GM11168 (cell line): ENCODE data around the gene ZNF549.
"Not testable (repeated sequence)": the region's sequence is repeated elsewhere in the genome, so short reads cannot be mapped to it uniquely, and the experiment has no call there.

ENCODE experiments used
- in situ Hi-C: fragments of 300-500 bp; cut with MboI; formaldehyde crosslinking; loops from one replicate; pipeline ENCODE4 v1.12.0; 2022; ENCODE audit warnings: low sequenced_read_pairs; ENCODE audit not compliant: unreplicated experiment

The ZNF549 gene

DNA sequence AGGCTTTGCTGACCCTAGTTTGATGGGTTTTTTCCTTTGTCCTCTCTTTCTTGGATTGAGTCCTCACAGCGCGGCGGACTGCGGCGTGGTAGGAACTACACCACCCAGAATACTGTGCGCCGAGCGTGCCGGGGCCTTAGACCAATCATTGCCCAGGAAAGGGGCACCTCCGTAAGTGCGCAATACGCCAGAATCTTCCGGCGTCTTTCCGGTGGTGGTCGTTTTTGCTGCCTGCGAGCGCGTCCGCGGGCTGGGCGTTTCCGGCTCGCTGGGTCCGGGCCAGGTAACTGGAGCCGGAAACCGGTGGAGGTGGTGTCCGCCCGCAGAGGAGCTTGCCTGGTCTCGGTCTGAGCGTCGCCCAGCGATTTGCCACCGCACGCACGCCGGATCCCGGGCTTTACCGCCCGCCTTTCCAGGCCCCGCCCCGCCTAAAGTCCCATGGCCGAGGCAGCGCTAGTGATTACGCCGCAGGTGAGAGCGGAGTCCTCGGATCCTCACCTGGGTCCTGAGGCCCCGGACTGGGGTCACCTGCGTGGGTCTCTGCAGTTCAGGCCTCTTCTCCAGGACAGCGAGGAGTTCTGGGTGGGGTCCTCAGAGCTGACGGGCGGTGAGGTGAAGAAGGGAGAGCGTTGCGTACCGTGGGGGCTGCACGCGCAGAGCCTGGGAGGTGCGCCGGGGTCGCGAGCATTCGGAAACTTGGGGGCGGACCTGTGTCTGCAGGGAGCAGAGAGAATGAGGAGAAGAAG lies at the start of gene ZNF549:
TSS of gene ZNF549 (plus strand) at position 221 of the 746 bp plus-strand sequence. CDS start at position 439, 218 bp downstream.
- in situ Hi-C loops: no loop called here

DNA sequence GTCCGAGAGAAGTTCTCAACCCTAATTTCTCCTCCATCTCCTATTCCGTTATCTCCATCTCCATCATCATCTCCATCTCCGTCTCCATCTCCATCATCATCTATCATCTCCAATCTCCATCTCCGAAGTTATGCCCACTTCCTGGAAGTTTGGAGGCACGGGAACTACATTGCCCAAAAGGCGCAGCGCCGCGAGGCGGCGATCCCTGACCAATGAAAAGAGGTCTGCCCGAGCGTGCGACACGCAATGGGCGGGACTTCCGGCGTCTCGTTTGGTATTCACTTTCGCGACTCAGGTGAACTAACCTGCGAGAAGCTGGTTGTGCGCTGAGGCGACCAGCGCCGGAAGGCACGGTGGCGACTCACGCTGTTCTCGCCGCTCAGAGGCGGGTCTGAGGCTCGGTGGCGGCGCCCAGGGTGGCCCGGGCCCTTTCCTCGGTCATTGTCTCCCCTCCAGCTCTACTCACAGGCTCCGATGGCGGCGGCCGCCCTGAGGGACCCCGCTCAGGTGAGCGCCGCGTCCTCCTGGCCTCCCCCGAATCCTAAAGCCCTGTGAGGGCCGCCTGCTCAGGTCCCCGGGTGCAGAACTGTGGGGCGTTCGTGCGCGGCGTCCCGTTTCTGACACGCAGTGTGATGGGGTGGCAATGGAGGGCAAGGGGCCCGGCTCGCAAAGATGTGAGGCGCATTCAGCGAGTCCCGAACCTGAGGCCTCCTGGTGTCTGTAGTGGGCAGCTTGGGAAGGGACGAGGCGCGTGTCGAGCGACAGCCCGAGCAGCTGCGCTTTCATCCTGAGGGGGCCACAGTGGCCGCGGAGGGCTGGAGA lies 39.5 kb upstream of the ZNF549 start, which contains the start of gene ZNF419:
TSS of gene ZNF419 (plus strand) at position 274 of the 822 bp plus-strand sequence. CDS start at position 475, 201 bp downstream.
- in situ Hi-C loops: not testable (repeated sequence)

DNA sequence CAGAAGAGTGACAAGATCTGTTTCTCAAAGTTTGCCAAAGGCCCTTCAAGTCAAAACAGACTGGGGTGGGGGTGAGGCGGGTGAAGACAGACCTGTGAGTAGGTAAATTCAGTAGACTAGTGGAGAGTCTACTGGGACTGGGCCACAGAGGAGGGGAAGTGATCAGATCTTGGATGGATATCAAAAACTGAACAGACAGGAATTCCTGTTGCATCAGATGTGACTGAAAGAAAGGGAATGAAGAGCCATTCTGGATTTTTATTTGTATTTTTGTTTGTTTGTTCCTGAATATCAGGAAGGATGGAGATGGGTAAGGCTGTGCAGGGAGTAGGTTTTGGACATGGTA lies 38.9 kb upstream of the ZNF549 start:
- in situ Hi-C loops: not testable (repeated sequence)

DNA sequence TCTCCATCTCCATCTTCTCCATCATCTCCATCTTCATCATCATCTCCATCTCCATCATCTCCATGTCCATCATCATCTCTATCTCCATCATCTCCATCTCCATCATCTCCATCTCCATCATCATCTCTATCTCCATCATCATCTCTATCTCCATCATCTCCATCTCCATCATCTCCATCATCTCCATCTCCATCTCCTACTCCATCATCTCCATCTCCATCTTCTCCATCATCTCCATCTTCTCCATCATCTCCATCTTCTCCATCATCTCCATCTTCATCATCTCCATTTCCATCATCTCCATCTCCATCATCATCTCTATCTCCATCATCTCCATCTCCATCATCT lies 27.9 kb upstream of the ZNF549 start:
- in situ Hi-C loops: not testable (repeated sequence)

DNA sequence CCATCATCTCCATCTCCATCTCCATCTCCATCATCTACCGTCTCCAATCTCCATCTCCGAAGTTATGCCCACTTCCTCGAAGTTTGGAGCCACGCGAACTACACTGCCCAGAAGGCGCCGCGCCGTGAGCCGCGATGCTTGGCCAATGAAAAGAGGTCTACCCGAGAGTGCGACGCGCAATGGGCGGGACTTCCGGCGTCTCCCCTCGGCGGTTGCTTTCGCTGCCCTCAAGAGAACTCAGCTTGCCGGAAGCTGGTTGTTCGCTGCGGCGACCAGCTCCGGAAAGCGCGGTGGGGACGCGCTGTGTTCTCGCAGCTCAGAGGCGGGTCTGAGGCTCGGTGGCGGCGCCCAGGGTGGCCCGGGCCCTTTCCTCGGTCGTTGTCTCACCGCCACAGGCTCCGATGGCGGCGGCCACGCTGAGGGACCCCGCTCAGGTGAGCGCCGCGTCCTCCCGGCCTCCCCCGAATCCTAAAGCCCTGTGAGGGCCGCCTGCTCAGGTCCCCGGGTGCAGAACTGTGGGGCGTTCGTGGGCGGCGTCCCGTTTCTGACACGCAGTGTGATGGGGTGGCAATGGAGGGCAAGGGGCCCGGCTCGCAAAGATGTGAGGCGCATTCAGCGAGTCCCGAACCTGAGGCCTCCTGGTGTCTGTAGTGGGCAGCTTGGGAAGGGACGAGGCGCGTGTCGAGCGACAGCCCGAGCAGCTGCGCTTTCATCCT lies 27.3 kb upstream of the ZNF549 start, which contains the start of gene ZNF773:
TSS of gene ZNF773 (plus strand) at position 259 of the 716 bp plus-strand sequence. CDS start at position 402, 143 bp downstream.
- in situ Hi-C loops: not testable (repeated sequence)

DNA sequence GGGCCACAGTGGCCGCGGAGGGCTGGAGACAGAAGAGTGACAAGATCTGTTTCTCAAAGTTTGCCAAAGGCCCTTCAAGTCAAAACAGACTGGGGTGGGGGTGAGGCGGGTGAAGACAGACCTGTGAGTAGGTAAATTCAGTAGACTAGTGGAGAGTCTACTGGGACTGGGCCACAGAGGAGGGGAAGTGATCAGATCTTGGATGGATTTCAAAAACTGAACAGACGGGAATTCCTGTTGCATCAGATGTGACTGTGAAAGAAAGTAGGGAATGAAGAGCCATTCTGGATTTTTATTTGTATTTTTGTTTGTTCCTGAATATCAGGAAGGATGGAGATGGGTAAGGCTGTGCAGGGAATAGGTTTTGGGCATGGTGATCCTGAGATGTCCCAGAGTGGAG lies 26.8 kb upstream of the ZNF549 start:
- in situ Hi-C loops: not testable (repeated sequence)

DNA sequence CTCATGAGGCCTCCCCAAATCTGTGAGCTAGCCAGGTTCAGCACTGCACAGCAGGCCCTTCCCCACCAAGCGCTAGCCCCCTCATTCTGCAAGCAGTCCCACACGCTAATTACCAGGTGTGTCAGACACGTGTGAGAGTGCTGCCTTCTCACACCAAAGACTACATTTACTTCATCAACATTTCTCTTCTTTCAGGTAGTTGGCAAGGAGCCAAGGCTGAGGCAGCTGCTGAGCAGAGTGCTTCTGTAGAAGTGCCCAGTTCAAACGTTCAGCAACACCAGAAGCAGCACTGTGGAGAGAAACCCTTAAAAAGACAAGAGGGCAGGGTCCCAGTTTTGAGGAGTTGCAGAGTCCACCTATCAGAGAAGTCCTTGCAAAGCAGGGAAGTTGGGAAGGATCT lies 21.0 kb upstream of the ZNF549 start:
- in situ Hi-C loops: no loop called here

DNA sequence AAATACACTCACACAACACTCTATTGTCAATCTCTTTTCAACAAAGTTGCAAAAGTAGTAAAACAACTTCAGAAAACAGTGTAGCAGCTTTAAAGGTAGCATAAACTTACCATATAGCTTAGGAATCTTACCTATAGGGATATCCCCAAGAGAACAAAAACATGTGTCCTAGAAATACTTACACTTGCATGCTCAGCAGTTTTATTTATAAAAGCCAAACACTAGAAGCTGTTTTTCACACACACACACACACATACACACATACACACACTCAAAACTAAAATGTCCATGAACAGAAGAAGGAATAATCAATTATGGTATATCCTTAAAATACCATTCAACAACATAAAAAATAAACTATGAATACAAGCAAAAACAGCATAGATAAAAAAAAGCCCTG lies 15.7 kb upstream of the ZNF549 start:
- in situ Hi-C loops: no loop called here

DNA sequence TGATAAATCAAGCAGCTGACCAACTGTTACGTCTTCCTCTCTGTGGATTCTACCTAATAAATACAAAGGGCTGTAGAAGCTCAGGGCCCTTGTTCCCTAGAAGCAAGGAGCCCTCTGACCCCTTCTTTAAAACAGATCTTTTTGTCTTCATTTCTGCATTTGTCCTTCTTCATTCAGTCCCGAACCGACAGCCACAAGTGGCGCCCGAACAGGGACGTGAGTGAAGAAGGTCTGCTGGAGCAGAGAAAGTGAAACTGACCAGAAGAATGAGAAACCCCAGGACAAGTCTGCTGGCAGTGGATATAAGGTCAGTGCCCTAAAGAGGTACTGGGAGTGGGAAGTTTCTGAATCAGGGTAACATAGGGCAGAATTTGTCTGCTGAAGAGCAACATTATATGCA lies 14.3 kb upstream of the ZNF549 start:
- in situ Hi-C loops: no loop called here

DNA sequence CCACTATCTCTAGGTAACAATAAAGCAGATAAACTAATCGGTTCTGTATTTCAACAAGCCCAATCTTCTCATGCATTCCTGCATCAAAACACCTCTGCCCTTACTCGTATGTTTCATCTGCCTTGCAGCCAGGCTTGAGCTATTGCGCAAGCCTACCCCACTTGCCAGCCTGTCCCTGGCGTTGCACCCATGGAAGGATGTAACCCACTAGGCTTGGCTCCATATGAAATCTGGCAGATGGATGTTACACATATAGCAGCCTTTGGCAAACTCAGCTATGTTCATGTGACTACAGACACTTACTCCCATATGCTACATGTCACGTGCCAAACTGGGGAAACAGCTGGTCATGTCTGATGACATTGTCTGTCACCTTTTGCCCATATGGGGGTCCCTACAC lies 11.9 kb upstream of the ZNF549 start:
- in situ Hi-C loops: no loop called here

DNA sequence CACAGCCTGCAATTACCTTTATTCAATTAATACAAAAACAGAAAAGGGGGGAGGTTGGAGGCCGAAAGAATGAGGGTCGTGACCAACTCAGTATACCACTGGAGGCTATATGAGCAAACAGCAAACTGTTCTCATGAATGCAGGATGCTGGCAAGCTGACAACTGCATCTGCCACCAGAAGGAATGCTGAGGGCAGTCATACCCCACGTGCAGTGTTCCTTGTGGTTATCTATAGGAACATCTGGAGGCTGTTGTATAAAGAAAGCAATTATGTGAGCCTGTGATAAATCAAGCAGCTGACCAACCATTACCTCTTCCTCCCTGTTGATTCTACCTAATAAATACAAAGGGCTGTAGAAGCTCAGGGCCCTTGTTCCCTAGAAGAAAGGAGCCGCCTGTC lies 9.1 kb upstream of the ZNF549 start:
- in situ Hi-C loops: not testable (repeated sequence)

DNA sequence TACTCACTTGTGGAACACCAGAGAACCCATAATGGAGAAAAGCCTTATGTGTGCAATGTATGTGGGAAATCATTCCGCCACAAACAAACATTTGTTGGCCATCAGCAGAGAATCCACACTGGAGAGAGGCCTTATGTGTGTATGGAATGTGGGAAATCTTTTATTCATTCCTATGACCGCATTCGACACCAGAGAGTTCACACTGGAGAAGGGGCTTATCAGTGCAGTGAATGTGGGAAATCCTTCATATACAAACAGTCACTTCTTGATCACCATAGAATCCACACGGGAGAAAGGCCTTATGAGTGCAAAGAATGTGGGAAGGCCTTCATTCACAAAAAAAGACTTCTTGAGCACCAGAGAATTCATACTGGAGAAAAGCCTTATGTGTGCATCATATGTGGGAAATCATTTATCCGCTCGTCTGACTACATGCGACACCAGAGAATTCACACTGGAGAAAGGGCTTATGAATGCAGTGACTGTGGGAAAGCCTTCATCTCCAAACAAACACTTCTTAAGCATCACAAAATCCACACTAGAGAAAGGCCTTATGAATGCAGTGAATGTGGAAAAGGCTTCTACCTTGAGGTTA lies 10.9 kb downstream of the ZNF549 start:
- in situ Hi-C loops: no loop called here

DNA sequence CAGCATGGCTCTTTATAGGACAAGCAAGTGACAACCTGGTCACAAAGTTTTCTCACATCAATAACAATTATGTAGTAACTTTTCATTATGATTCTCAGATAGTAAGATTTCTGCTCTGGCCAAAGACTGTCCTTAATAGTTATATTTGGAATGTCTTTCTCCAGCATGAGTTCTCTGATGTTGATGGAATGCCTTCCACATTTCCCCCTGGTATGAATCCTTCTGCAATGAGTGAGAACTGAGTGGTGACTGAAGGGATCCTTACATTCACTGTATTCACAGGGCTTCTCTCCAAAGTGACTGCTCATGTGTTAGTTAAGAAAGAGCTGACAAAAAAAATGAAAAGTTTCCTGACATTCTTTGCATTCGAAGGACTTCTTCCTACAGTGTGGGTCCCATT lies 19.4 kb downstream of the ZNF549 start:
- in situ Hi-C loops: no loop called here

DNA sequence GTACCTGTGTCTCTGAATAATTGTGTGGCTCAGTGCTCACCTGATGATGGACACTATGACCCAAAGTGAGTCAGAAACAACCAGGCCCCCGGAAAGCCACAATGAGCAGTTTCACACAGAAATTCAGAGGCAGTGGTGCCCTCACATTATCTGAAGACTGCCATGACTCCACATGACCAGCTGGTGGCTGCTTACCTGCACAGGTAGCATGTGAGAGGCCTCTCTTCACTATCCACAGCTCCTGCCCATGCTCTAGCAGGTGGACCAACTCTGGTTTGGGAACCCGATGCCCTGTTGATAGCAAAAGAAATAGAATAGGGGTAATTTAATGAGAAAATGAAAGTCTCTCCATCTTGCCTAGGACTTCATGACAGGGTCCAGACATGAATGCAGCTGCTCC lies 25.3 kb downstream of the ZNF549 start:
- in situ Hi-C loops: no loop called here

DNA sequence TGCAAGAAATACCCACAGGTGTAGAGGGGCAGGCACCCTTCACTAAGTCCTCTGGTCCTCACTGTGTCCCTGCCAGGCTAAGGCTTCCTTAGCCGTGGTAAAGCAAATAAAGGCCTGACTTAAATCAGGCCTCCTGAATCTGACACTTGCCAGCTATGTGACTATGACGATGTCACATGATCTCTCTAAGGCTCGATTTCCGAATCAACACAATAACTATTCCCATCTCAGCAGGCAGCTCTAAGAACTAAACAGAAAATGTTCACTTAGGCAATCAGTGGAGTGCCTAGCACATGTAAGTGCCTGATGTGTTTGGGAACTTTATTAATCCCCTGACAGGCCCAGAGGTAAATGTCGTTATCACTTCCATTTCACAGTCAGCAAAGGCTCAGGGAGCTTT lies 30.5 kb downstream of the ZNF549 start:
- in situ Hi-C loops: no loop called here

DNA sequence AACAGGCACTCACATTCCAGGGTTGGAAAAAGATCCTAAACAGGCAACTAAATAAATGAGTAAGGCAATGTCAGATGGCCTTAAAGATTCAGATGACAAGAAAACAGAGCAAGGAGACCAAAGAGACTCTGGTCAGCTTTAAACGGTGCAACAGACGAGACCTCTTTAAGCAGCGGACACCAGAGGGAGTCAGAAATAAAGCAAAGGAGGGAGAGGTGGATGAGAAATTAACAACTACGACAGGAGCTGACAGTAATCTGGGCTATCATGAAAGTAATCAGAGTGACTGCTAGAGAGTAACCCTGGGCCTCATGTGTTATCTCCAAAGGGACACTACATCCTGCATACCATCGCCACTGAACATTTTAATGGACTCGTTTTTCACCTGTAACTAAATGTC lies 31.4 kb downstream of the ZNF549 start:
- in situ Hi-C loops: no loop called here

DNA sequence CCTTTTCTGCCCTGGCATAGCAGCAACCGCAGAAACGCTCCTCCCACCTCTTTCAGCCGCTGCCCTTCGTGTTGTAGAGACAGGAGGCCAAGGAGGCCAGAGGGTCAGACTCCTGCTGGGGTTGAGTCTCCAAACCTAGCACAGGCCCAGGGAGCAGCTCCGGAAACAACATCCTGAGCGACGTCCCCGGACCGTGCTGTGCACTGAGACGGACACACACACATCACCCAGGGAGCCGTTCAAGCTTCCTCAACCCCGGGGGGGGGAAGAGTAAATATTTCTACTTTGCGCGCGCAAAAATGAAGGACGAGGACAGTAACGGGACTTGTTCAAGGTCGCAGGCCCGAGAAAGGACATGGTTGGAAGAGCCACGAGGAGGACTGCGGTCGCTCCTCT lies 31.9 kb downstream of the ZNF549 start:
- in situ Hi-C loops: no loop called here

DNA sequence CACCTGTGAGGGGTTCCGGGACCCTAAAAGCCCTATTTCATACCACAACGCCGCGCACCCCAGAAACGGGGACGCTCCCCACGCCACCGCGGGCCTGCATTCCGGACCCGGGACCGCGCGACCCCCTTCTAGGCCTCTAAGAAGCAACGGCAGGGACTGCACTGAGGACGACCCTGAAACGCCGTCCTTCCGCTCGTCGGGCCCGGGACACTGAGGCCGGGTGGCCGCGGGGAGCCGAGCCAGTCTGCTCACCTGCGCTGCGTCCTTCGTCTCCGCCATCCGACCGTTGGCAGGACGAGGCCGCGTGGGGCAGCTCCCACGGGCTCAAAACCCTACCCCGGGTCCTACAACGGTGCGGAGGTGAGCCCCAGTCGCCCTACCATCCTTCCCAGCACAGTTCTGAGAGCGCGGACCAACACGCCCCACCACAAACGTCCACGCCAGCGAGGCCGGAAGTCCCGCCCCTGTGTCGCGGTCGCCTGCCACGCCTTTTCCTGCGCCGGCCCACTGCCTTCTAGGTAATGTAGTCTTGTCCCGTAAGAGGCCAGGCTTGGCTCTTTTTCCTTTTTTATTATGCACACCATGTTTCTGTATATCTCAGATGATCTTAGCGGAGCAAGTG lies 32.4 kb downstream of the ZNF549 start, which contains the start of gene ZNF550:
TSS of gene ZNF550 (minus strand) at position 460 of the 622 bp plus-strand sequence. CDS start at position 279, 181 bp downstream.
- in situ Hi-C loops: no loop called here

DNA sequence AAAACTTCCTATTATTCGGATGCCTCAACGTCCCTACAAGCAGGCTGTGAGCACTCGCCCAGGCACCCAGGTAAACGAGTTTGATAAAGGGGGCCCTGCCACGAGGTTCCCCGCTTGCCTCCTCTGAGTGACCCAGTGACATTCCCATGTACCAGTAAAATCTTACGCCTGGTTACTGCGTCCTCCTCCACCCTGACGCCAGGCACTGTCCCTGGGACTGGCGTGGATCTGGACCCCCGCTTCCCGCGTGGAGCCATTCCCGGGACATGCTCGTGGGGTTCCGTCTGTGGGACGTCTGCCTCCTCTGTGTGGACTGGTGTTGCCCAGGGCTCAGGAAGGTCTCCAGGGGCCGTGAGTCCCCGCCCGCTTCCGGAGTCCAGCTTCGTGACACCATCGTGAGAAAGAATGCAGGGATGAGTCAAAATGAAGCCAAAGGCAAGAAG lies 32.9 kb downstream of the ZNF549 start:
- in situ Hi-C loops: no loop called here

DNA sequence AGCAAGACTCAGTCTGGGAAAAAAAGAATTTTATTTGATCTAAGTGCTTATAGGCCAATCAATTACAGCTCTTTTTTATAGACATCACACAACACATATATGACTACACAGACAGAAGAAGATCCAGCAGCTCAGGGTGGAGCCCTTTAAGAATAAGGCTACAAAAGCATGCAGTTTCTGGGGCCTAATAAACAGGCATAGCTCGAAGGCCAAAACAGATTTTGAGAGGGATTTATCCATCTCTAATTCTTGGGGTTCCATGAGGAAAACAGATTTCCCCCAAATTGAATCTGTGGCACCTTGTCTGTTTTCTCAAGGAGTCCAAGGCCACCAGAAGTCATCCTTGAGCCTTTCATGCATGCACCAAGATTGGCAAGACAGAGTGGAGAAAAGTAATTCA lies 36.4 kb downstream of the ZNF549 start:
- in situ Hi-C loops: no loop called here
